ENCODE results near the gene SESN1. TPM values are rescaled to one million over a fixed set of nuclear protein-coding genes. Genes with fewer than 3 reads are reported as not detected.

SESN1 gene
- total RNA-seq, 2 donors from 2014 or later: 69.6 to 97.3 TPM

GRCh38 chr6:109028439-109028838 lies 66.2 kb downstream of the SESN1 start:
- Mint-ChIP-seq H3K27me3 (no peaks in the 10 kb centered on the region), H3K4me1 (peaks cover 25% of the 10 kb centered on the region), H3K36me3 (ENCODE audit: low read depth) (peaks cover 4% of the 10 kb centered on the region), H3K27ac (no peak overlapping the region), H3K4me3 (no peak overlapping the region)
- no peaks in the 10 kb centered on the region for H3K9me3 ChIP-seq (ENCODE audit: control insufficient read depth, low read length, poor library complexity, severe bottlenecking)
- ATAC-seq: no peak
- no peak for DNase-seq

GRCh38 chr6:109027964-109028363 lies 66.7 kb downstream of the SESN1 start:
- ATAC-seq: no peak
- peaks cover 26% of the 10 kb centered on the region for H3K4me1 Mint-ChIP-seq

GRCh38 chr6:109025639-109026038 lies 69.0 kb downstream of the SESN1 start:
- H3K36me3 Mint-ChIP-seq (ENCODE audit: low read depth): peaks cover 4% of the 10 kb centered on the region
- no peak for ATAC-seq
- H3K4me3 Mint-ChIP-seq: no peak overlapping the region
- peak overlapping the region; percentile 82 for H3K27ac Mint-ChIP-seq
- peaks cover 29% of the 10 kb centered on the region for H3K4me1 Mint-ChIP-seq
- no peak for DNase-seq
- H3K9me3 ChIP-seq (ENCODE audit: control insufficient read depth, low read length, poor library complexity, severe bottlenecking): no peaks in the 10 kb centered on the region
- no peaks in the 10 kb centered on the region for H3K27me3 Mint-ChIP-seq

More at GRCh38 chr6:109027964-109028363, 66.7 kb downstream of the SESN1 start:
- Mint-ChIP-seq H3K27ac (no peak overlapping the region), H3K4me3 (no peak overlapping the region), H3K27me3 (no peaks in the 10 kb centered on the region), H3K36me3 (ENCODE audit: low read depth) (peaks cover 4% of the 10 kb centered on the region)
- DNase-seq: no peak
- H3K9me3 ChIP-seq (ENCODE audit: control insufficient read depth, low read length, poor library complexity, severe bottlenecking): no peaks in the 10 kb centered on the region

- no peaks in the 10 kb centered on the region for H3K27me3 Mint-ChIP-seq
- H3K4me1 Mint-ChIP-seq: peaks cover 37% of the 10 kb centered on the region
- no peak overlapping the region for H3K27ac Mint-ChIP-seq
These were observed 69.9 kb downstream of the SESN1 start for GRCh38 chr6:109024784-109025183.

GRCh38 chr6:109024368-109024767 lies 70.3 kb downstream of the SESN1 start:
- Mint-ChIP-seq H3K27me3 (no peaks in the 10 kb centered on the region), H3K4me3 (no peak overlapping the region), H3K36me3 (ENCODE audit: low read depth) (no peaks in the 10 kb centered on the region), H3K4me1 (peaks cover 34% of the 10 kb centered on the region), H3K27ac (peak overlapping the region; percentile 10)
- no peak for DNase-seq
- no peak for ATAC-seq
- H3K9me3 ChIP-seq (ENCODE audit: control insufficient read depth, low read length, poor library complexity, severe bottlenecking): no peaks in the 10 kb centered on the region

More at GRCh38 chr6:109024784-109025183, 69.9 kb downstream of the SESN1 start:
- Mint-ChIP-seq H3K36me3 (ENCODE audit: low read depth) (no peaks in the 10 kb centered on the region), H3K4me3 (no peak overlapping the region)
- H3K9me3 ChIP-seq (ENCODE audit: control insufficient read depth, low read length, poor library complexity, severe bottlenecking): no peaks in the 10 kb centered on the region
- ATAC-seq (no peak), DNase-seq (no peak)

GRCh38 chr6:109023356-109023925 lies 71.2 kb downstream of the SESN1 start:
- H3K27ac Mint-ChIP-seq: peak overlapping the region; percentile 10
- peaks cover 36% of the 10 kb centered on the region for H3K4me1 Mint-ChIP-seq
- H3K9me3 ChIP-seq (ENCODE audit: control insufficient read depth, low read length, poor library complexity, severe bottlenecking): no peaks in the 10 kb centered on the region
- no peak for DNase-seq
- no peak for ATAC-seq
- H3K36me3 Mint-ChIP-seq (ENCODE audit: low read depth): no peaks in the 10 kb centered on the region
- no peak overlapping the region for H3K4me3 Mint-ChIP-seq
- no peaks in the 10 kb centered on the region for H3K27me3 Mint-ChIP-seq

GRCh38 chr6:109021870-109022269 lies 72.8 kb downstream of the SESN1 start:
- H3K36me3 Mint-ChIP-seq (ENCODE audit: low read depth): no peaks in the 10 kb centered on the region
- H3K27me3 Mint-ChIP-seq: no peaks in the 10 kb centered on the region
- peaks cover 38% of the 10 kb centered on the region for H3K4me1 Mint-ChIP-seq
- DNase-seq: no peak
- ATAC-seq: no peak
- no peaks in the 10 kb centered on the region for H3K9me3 ChIP-seq (ENCODE audit: control insufficient read depth, low read length, poor library complexity, severe bottlenecking)
- peak overlapping the region; percentile 97 for H3K27ac Mint-ChIP-seq
- no peak overlapping the region for H3K4me3 Mint-ChIP-seq

GRCh38 chr6:109019911-109020310 lies 74.7 kb downstream of the SESN1 start:
- no peaks in the 10 kb centered on the region for H3K9me3 ChIP-seq (ENCODE audit: control insufficient read depth, low read length, poor library complexity, severe bottlenecking)
- Mint-ChIP-seq H3K27me3 (no peaks in the 10 kb centered on the region), H3K4me3 (no peak overlapping the region), H3K36me3 (ENCODE audit: low read depth) (peaks cover 2% of the 10 kb centered on the region), H3K27ac (peak overlapping the region; percentile 97), H3K4me1 (peaks cover 40% of the 10 kb centered on the region)
- ATAC-seq (peak; percentile 97), DNase-seq (no peak)

GRCh38 chr6:109015176-109015575 lies 79.5 kb downstream of the SESN1 start:
- H3K9me3 ChIP-seq (ENCODE audit: control insufficient read depth, low read length, poor library complexity, severe bottlenecking): no peaks in the 10 kb centered on the region
- no peak for ATAC-seq
- H3K27me3 Mint-ChIP-seq: no peaks in the 10 kb centered on the region
- peak overlapping the region; percentile 76 for H3K4me3 Mint-ChIP-seq
- H3K36me3 Mint-ChIP-seq (ENCODE audit: low read depth): peaks cover 4% of the 10 kb centered on the region
- H3K27ac Mint-ChIP-seq: peak overlapping the region; percentile 88
- DNase-seq: no peak
- peaks cover 50% of the 10 kb centered on the region for H3K4me1 Mint-ChIP-seq

GRCh38 chr6:109014606-109015005 lies 80.0 kb downstream of the SESN1 start:
- ATAC-seq (no peak), DNase-seq (no peak)
- H3K9me3 ChIP-seq (ENCODE audit: control insufficient read depth, low read length, poor library complexity, severe bottlenecking): no peaks in the 10 kb centered on the region
- Mint-ChIP-seq H3K27me3 (no peaks in the 10 kb centered on the region), H3K4me3 (peak overlapping the region; percentile 43), H3K27ac (peak overlapping the region; percentile 88), H3K36me3 (ENCODE audit: low read depth) (peaks cover 4% of the 10 kb centered on the region), H3K4me1 (peaks cover 52% of the 10 kb centered on the region)

- Mint-ChIP-seq H3K4me1 (peaks cover 47% of the 10 kb centered on the region), H3K4me3 (no peak overlapping the region), H3K27ac (peak overlapping the region; percentile 88), H3K36me3 (ENCODE audit: low read depth) (peaks cover 4% of the 10 kb centered on the region), H3K27me3 (no peaks in the 10 kb centered on the region)
- DNase-seq (no peak), ATAC-seq (no peak)
- no peaks in the 10 kb centered on the region for H3K9me3 ChIP-seq (ENCODE audit: control insufficient read depth, low read length, poor library complexity, severe bottlenecking)
These were observed 80.9 kb downstream of the SESN1 start for GRCh38 chr6:109013656-109014305.

GRCh38 chr6:109010705-109011102 lies 83.9 kb downstream of the SESN1 start:
- Mint-ChIP-seq H3K4me1 (peaks cover 51% of the 10 kb centered on the region), H3K27ac (peak overlapping the region; percentile 99), H3K27me3 (no peaks in the 10 kb centered on the region), H3K4me3 (peak overlapping the region; percentile 74), H3K36me3 (ENCODE audit: low read depth) (peaks cover 4% of the 10 kb centered on the region)
- DNase-seq (no peak), ATAC-seq (no peak)
- no peaks in the 10 kb centered on the region for H3K9me3 ChIP-seq (ENCODE audit: control insufficient read depth, low read length, poor library complexity, severe bottlenecking)

- ATAC-seq: no peak
These were observed 84.5 kb downstream of the SESN1 start for GRCh38 chr6:109009962-109010704.

More at GRCh38 chr6:109009962-109010704, 84.5 kb downstream of the SESN1 start:
- no peaks in the 10 kb centered on the region for H3K27me3 Mint-ChIP-seq
- peaks cover 2% of the 10 kb centered on the region for H3K36me3 Mint-ChIP-seq (ENCODE audit: low read depth)
- H3K4me3 Mint-ChIP-seq: peak overlapping the region; percentile 94
- no peaks in the 10 kb centered on the region for H3K9me3 ChIP-seq (ENCODE audit: control insufficient read depth, low read length, poor library complexity, severe bottlenecking)
- DNase-seq: no peak
- peaks cover 46% of the 10 kb centered on the region for H3K4me1 Mint-ChIP-seq
- H3K27ac Mint-ChIP-seq: peak overlapping the region; percentile 99

Data from T-helper 17 cell (primary cell).